PFSK-1 (cell line): ENCODE data around the gene GSTM2.

ENCODE experiments used
- POLR2AphosphoS5 ChIP-seq: IDR thresholded peaks from 2 replicates; pipeline ENCODE4 v1.6.1; 2012; ENCODE audit warnings: low read depth, mild to moderate bottlenecking, control low read depth, low read length, moderate library complexity
- REST ChIP-seq, 2 experiments: IDR thresholded peaks; 2 replicates each; pipeline versions ENCODE4 v1.6.1 to v1.8.0; 2011 to 2012; ENCODE audit warnings: low read depth in 2 of 2, low read length in 2 of 2, control low read depth in 1 of 2, inconsistent platforms in 1 of 2, mild to moderate bottlenecking in 1 of 2, moderate library complexity in 1 of 2; ENCODE audit not compliant: insufficient read depth in 1 of 2
- TAF1 ChIP-seq: IDR thresholded peaks from 2 replicates; pipeline ENCODE4 v1.6.1; 2012; ENCODE audit warnings: low read length, control low read depth, borderline replicate concordance; ENCODE audit not compliant: insufficient read depth

GRCh38 chr1:109625176-109625575 is 42.7 kb upstream of the GSTM2 start:
- TF ChIP-seq TAF1 (no peak), POLR2AphosphoS5 (no peak), REST (IDR thresholded peaks at IDR 0.05; ENCODE audit: insufficient read depth in 1 of 2, low read depth in 2 of 2, low read length in 2 of 2) (no peak)
